H9 (cell line): Measurements from ENCODE around the gene OR56A4. TPM values are rescaled to one million over a fixed set of nuclear protein-coding genes. Genes with fewer than 3 reads are reported as not detected.

Experiments
- DNase-seq: peaks from one replicate; pipeline ENCODE4 v3.0.0-alpha.2; 2017
- H2AFZ ChIP-seq: one replicate; pipeline ENCODE4 v1.6.1; 2013; ENCODE audit warnings: mild to moderate bottlenecking, low read length, control low read depth, moderate library complexity
- H2AK5ac ChIP-seq: 2 replicates; pipeline ENCODE4 v1.6.1; 2013; ENCODE audit warnings: low read length, control low read depth, mixed read lengths; ENCODE audit not compliant: insufficient read length
- H2BK120ac ChIP-seq: one replicate; pipeline ENCODE4 v1.6.1; 2013; ENCODE audit warnings: low read depth, mild to moderate bottlenecking, low read length, control low read depth, inconsistent platforms; ENCODE audit not compliant: poor library complexity, severe bottlenecking
- H2BK12ac ChIP-seq: 2 replicates; pipeline ENCODE4 v1.6.1; 2013; ENCODE audit warnings: low read length, control low read depth, mixed read lengths, low read depth; ENCODE audit not compliant: insufficient read length
- H2BK15ac ChIP-seq: 2 replicates; pipeline ENCODE4 v1.6.1; 2013; ENCODE audit warnings: low read depth, low read length, control low read depth
- H2BK20ac ChIP-seq: one replicate; pipeline ENCODE4 v1.6.1; 2013; ENCODE audit warnings: low read depth, mild to moderate bottlenecking, low read length, control low read depth, inconsistent platforms; ENCODE audit not compliant: poor library complexity, severe bottlenecking
- H2BK5ac ChIP-seq: 2 replicates; pipeline ENCODE4 v1.6.1; 2013; ENCODE audit warnings: low read length, control low read depth, mixed read lengths; ENCODE audit not compliant: insufficient read length
- H3K14ac ChIP-seq: 2 replicates; pipeline ENCODE4 v1.6.1; 2013; ENCODE audit warnings: low read length, control low read depth; ENCODE audit not compliant: insufficient read depth
- H3K18ac ChIP-seq: 2 replicates; pipeline ENCODE4 v1.6.1; 2013; ENCODE audit warnings: low read depth, mild to moderate bottlenecking, mixed read lengths, low read length, control low read depth; ENCODE audit not compliant: insufficient read length
- H3K23ac ChIP-seq: 2 replicates; pipeline ENCODE4 v1.6.1; 2013; ENCODE audit warnings: low read length, control low read depth, mixed read lengths, low read depth; ENCODE audit not compliant: insufficient read length
- H3K23me2 ChIP-seq: 2 replicates; pipeline ENCODE4 v1.6.1; 2013; ENCODE audit warnings: low read depth, mild to moderate bottlenecking, mixed read lengths, low read length, control low read depth; ENCODE audit not compliant: insufficient read length, poor library complexity, severe bottlenecking
- H3K27ac ChIP-seq: 2 replicates; pipeline ENCODE4 v1.5.1; 2013; ENCODE audit warnings: low read length, control low read depth, mixed read lengths, low read depth; ENCODE audit not compliant: insufficient read length
- H3K27me3 ChIP-seq: 2 replicates; pipeline ENCODE4 v1.6.1; 2013; ENCODE audit warnings: low read length, control low read depth, inconsistent platforms; ENCODE audit not compliant: insufficient read depth
- H3K4ac ChIP-seq: 2 replicates; pipeline ENCODE4 v1.6.1; 2013; ENCODE audit warnings: low read depth, mild to moderate bottlenecking, control low read depth, inconsistent platforms, low read length, moderate library complexity
- H3K4me1 ChIP-seq: 2 replicates; pipeline ENCODE4 v1.6.1; 2013; ENCODE audit warnings: low read length, control low read depth, inconsistent platforms; ENCODE audit not compliant: insufficient read depth
- H3K4me2 ChIP-seq: 2 replicates; pipeline ENCODE4 v1.6.1; 2013; ENCODE audit warnings: low read length, control low read depth, mixed read lengths; ENCODE audit not compliant: insufficient read length, insufficient read depth
- H3K56ac ChIP-seq: 2 replicates; pipeline ENCODE4 v1.6.1; 2013; ENCODE audit warnings: low read depth, mild to moderate bottlenecking, mixed read lengths, low read length, control low read depth; ENCODE audit not compliant: insufficient read length
- H3K79me1 ChIP-seq: 2 replicates; pipeline ENCODE4 v1.6.1; 2013; ENCODE audit warnings: low read depth, mild to moderate bottlenecking, moderate library complexity, low read length, control low read depth, inconsistent platforms; ENCODE audit not compliant: insufficient read depth, poor library complexity, severe bottlenecking
- H3K79me2 ChIP-seq: 2 replicates; pipeline ENCODE4 v1.6.1; 2013; ENCODE audit warnings: low read length, control low read depth, inconsistent platforms; ENCODE audit not compliant: insufficient read depth
- H3K9ac ChIP-seq: 2 replicates; pipeline ENCODE4 v1.6.1; 2013; ENCODE audit warnings: low read length, control low read depth, mixed read lengths; ENCODE audit not compliant: insufficient read length; ENCODE audit errors: extremely low read depth
- H3K9me3 ChIP-seq: one replicate; pipeline ENCODE4 v1.6.1; 2013; ENCODE audit warnings: low read depth, low read length, inconsistent platforms; ENCODE audit not compliant: control insufficient read depth
- H3T11ph ChIP-seq: one replicate; pipeline ENCODE4 v1.6.1; 2013; ENCODE audit warnings: mild to moderate bottlenecking, low read length, control low read depth, inconsistent platforms
- H4K20me1 ChIP-seq: one replicate; pipeline ENCODE4 v1.6.1; 2013; ENCODE audit not compliant: control insufficient read depth, insufficient read length, insufficient read depth
- H4K5ac ChIP-seq: 2 replicates; pipeline ENCODE4 v1.6.1; 2013; ENCODE audit warnings: low read depth, mild to moderate bottlenecking, mixed read lengths, low read length, control low read depth; ENCODE audit not compliant: insufficient read length
- H4K8ac ChIP-seq: replicated peaks from 2 replicates; pipeline ENCODE4 v1.6.1; 2013; ENCODE audit warnings: low read length, control low read depth, mixed read lengths, low read depth; ENCODE audit not compliant: insufficient read length
- H4K91ac ChIP-seq: 2 replicates; pipeline ENCODE4 v1.6.1; 2013; ENCODE audit warnings: low read depth, mild to moderate bottlenecking, moderate library complexity, mixed read lengths, low read length, control low read depth; ENCODE audit not compliant: insufficient read length
- H3K27ac Mint-ChIP-seq, 3 experiments: 2 replicates in 2 of 3; 3 replicates in 1 of 3; pipeline ENCODE4 v1.8.0; 2020 to 2021; ENCODE audit warnings: mixed read lengths in 3 of 3, mild to moderate bottlenecking in 1 of 3, moderate library complexity in 1 of 3
- H3K27me3 Mint-ChIP-seq: 2 replicates; pipeline ENCODE4 v1.8.0; 2021; ENCODE audit warnings: low read depth, mild to moderate bottlenecking, moderate library complexity, mixed read lengths
- H3K36me3 Mint-ChIP-seq, 3 experiments: 2 replicates in 2 of 3; 3 replicates in 1 of 3; pipeline ENCODE4 v1.8.0; 2020 to 2021; ENCODE audit warnings: low read depth in 3 of 3, mixed read lengths in 3 of 3; ENCODE audit not compliant: insufficient read depth in 1 of 3
- H3K4me1 Mint-ChIP-seq, 2 experiments: 2 replicates each; pipeline ENCODE4 v1.8.0; 2020; ENCODE audit warnings: mixed read lengths in 2 of 2
- H3K4me3 Mint-ChIP-seq, 2 experiments: 2 replicates in 1 of 2; 3 replicates in 1 of 2; pipeline ENCODE4 v1.8.0; 2020 to 2021; ENCODE audit warnings: mild to moderate bottlenecking in 2 of 2, mixed read lengths in 2 of 2, moderate library complexity in 1 of 2
- H3K9me3 Mint-ChIP-seq, 2 experiments: 2 replicates in 1 of 2; 3 replicates in 1 of 2; pipeline ENCODE4 v1.8.0; 2020; ENCODE audit warnings: mild to moderate bottlenecking in 2 of 2, mixed read lengths in 2 of 2, moderate library complexity in 1 of 2
- CTCF ChIP-seq: fragments of 200-600 bp; sonication (generic); conservative IDR thresholded peaks from 3 replicates; pipeline ENCODE4 v1.8.0; 2021; ENCODE audit warnings: antibody characterized with exemption, mild to moderate bottlenecking
- WGBS: extraction: QIAGEN DNeasy Blood & Tissue Kit; methylation state at CpG from one replicate; pipeline ENCODE4 v1.1.7; 2013; ENCODE audit warnings: missing lambda C conversion rate, low lambda C conversion rate, mixed read lengths; ENCODE audit not compliant: insufficient read length; ENCODE audit errors: extremely low coverage; 5-methylcytosine and 5-hydroxymethylcytosine counted together
- total RNA-seq: library from RNA; stranded (reverse); gene quantifications from 2 replicates; pipeline ENCODE4 v1.2.1, GENCODE V29; 2021

The OR56A4 gene
- total RNA-seq, 1 experiment from 2014 or later, result not detected

- Histone ChIP-seq H3K4me2 (no peak overlapping the region), H3K18ac (no peak overlapping the region), H4K8ac (no peak overlapping the region), H3K56ac (no peak overlapping the region), H2BK20ac (no peak overlapping the region), H2AFZ (no peak overlapping the region), H3K23ac (no peak overlapping the region), H3T11ph (no peak overlapping the region), H3K4me1 (no peaks in the 10 kb centered on the region), H2BK12ac (no peak overlapping the region), H2BK120ac (no peak overlapping the region), H3K9me3 (no peaks in the 10 kb centered on the region), H2AK5ac (no peak overlapping the region), H3K27me3 (no peaks in the 10 kb centered on the region; the same call in 1 of the 2 replicates), H3K79me2 (no peaks in the 10 kb centered on the region), H3K23me2 (no peaks in the 10 kb centered on the region), H2BK15ac (no peak overlapping the region), H3K79me1 (no peaks in the 10 kb centered on the region), H3K27ac (no peak overlapping the region), H3K9ac (no peak overlapping the region), H4K20me1 (no peaks in the 10 kb centered on the region), H2BK5ac (no peak overlapping the region), H4K5ac (no peak overlapping the region), H3K4ac (no peak overlapping the region), H4K91ac (no peak overlapping the region), H3K14ac (no peak overlapping the region)
- Mint-ChIP-seq H3K27me3 (peaks cover 15% of the 10 kb centered on the region), H3K4me3 (no peak overlapping the region), H3K4me1 (peaks cover 0 to 3% of the 10 kb centered on the region in 2 experiments; a peak in 1 of 4 replicates), H3K27ac (no peak overlapping the region), H3K9me3 (no peaks in the 10 kb centered on the region; a peak in 1 of 5 replicates), H3K36me3 (no peaks in the 10 kb centered on the region)
- DNase-seq, result no peak
- TF ChIP-seq CTCF, result peak; percentile 84
- WGBS, result no CpG with 5 or more reads among the region's 4 CpGs
Observed at GRCh38 chr11:6022956-6023355, 16.2 kb upstream of the OR56A4 start.
